Measurements from ENCODE around the gene NR4A3.

DNA sequence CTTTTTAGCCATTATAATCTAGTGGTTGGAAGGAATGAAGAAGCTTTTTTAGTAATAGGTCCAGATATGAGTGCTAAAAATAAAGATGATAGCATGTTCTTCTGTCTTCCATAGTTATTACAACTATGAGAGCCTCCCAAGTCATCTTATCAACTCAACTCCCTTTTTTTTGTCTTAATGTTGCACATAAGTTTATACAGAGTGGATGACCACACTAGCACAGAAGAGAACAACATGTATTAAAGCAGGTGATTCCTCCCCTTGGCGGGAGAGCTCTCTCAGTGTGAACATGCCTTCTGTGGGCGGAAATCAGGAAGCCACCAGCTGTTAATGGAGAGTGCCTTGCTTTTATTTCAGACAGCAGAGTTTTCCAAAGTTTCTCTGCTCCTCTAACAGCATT lies 44.7 kb downstream of the NR4A3 start:
- TF ChIP-seq SMC3 (IDR thresholded peaks at IDR 0.05; ENCODE audit: low read length) (no peak), POLR2AphosphoS5 (IDR thresholded peaks at IDR 0.05; ENCODE audit: low read depth, low read length) (no peak), TOE1 (CRISPR knock-in tag; IDR thresholded peaks at IDR 0.05) (no peak), NR3C1 (CRISPR knock-in tag; IDR thresholded peaks at IDR 0.05) (no peak), SATB2 (CRISPR knock-in tag; IDR thresholded peaks at IDR 0.05) (no peak)
- TF ChIP-seq, protein P1, sequence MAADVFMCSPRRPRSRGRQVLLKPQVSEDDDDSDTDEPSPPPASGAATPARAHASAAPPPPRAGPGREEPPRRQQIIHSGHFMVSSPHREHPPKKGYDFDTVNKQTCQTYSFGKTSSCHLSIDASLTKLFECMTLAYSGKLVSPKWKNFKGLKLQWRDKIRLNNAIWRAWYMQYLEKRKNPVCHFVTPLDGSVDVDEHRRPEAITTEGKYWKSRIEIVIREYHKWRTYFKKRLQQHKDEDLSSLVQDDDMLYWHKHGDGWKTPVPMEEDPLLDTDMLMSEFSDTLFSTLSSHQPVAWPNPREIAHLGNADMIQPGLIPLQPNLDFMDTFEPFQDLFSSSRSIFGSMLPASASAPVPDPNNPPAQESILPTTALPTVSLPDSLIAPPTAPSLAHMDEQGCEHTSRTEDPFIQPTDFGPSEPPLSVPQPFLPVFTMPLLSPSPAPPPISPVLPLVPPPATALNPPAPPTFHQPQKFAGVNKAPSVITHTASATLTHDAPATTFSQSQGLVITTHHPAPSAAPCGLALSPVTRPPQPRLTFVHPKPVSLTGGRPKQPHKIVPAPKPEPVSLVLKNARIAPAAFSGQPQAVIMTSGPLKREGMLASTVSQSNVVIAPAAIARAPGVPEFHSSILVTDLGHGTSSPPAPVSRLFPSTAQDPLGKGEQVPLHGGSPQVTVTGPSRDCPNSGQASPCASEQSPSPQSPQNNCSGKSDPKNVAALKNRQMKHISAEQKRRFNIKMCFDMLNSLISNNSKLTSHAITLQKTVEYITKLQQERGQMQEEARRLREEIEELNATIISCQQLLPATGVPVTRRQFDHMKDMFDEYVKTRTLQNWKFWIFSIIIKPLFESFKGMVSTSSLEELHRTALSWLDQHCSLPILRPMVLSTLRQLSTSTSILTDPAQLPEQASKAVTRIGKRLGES (CRISPR knock-in tag; IDR thresholded peaks at IDR 0.05; ENCODE audit: borderline replicate concordance) = no peak
- TF ChIP-seq, protein P2, sequence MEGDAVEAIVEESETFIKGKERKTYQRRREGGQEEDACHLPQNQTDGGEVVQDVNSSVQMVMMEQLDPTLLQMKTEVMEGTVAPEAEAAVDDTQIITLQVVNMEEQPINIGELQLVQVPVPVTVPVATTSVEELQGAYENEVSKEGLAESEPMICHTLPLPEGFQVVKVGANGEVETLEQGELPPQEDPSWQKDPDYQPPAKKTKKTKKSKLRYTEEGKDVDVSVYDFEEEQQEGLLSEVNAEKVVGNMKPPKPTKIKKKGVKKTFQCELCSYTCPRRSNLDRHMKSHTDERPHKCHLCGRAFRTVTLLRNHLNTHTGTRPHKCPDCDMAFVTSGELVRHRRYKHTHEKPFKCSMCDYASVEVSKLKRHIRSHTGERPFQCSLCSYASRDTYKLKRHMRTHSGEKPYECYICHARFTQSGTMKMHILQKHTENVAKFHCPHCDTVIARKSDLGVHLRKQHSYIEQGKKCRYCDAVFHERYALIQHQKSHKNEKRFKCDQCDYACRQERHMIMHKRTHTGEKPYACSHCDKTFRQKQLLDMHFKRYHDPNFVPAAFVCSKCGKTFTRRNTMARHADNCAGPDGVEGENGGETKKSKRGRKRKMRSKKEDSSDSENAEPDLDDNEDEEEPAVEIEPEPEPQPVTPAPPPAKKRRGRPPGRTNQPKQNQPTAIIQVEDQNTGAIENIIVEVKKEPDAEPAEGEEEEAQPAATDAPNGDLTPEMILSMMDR (CRISPR knock-in tag; IDR thresholded peaks at IDR 0.05) = no peak
- TF ChIP-seq, protein P3, sequence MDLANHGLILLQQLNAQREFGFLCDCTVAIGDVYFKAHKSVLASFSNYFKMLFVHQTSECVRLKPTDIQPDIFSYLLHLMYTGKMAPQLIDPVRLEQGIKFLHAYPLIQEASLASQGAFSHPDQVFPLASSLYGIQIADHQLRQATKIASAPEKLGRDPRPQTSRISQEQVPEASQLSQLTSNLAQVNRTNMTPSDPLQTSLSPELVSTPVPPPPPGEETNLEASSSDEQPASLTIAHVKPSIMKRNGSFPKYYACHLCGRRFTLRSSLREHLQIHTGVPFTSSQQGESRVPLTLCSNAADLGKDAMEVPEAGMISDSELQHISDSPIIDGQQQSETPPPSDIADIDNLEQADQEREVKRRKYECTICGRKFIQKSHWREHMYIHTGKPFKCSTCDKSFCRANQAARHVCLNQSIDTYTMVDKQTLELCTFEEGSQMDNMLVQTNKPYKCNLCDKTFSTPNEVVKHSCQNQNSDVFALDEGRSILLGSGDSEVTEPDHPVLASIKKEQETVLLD (CRISPR knock-in tag; IDR thresholded peaks at IDR 0.05; ENCODE audit: low read depth) = no peak
- TF ChIP-seq, protein P4, sequence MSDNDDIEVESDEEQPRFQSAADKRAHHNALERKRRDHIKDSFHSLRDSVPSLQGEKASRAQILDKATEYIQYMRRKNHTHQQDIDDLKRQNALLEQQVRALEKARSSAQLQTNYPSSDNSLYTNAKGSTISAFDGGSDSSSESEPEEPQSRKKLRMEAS (IDR thresholded peaks at IDR 0.05) = no peak

Data from HepG2 (cell line).